Activated naive CD8-positive, alpha-beta T cell treated with anti-CD3 and anti-CD28 coated beads for 36 hours (primary cell): ENCODE results near the gene ST6GALNAC4. TPM values are rescaled to one million over a fixed set of nuclear protein-coding genes. Genes with fewer than 3 reads are reported as not detected.
A peak's percentile ranks its signal among the peaks of the same experiment; 100 is the strongest.

Experiments used
- DNase-seq: peaks from one replicate; pipeline ENCODE4 v3.0.0; 2021
- H3K27ac Mint-ChIP-seq: one replicate; pipeline ENCODE4 v1.8.0; 2022; ENCODE audit warnings: mild to moderate bottlenecking, moderate library complexity, mixed read lengths
- H3K27me3 Mint-ChIP-seq: one replicate; pipeline ENCODE4 v1.8.0; 2022; ENCODE audit warnings: mild to moderate bottlenecking, mixed read lengths
- H3K36me3 Mint-ChIP-seq: one replicate; pipeline ENCODE4 v1.8.0; 2021; ENCODE audit warnings: mild to moderate bottlenecking, mixed read lengths
- H3K4me1 Mint-ChIP-seq: one replicate; pipeline ENCODE4 v1.8.0; 2021; ENCODE audit warnings: mixed read lengths
- H3K4me3 Mint-ChIP-seq: one replicate; pipeline ENCODE4 v1.8.0; 2022; ENCODE audit warnings: mild to moderate bottlenecking, moderate library complexity, mixed read lengths
- H3K9me3 Mint-ChIP-seq: one replicate; pipeline ENCODE4 v1.8.0; 2022; ENCODE audit warnings: mixed read lengths
- total RNA-seq, 2 experiments: library from RNA; stranded (reverse); gene quantifications; one replicate each; pipeline ENCODE4 v1.2.3, GENCODE V29; 2021

ST6GALNAC4 gene
- total RNA-seq, result 10 to 100 TPM; 45.3 to 51.2 TPM

DNA sequence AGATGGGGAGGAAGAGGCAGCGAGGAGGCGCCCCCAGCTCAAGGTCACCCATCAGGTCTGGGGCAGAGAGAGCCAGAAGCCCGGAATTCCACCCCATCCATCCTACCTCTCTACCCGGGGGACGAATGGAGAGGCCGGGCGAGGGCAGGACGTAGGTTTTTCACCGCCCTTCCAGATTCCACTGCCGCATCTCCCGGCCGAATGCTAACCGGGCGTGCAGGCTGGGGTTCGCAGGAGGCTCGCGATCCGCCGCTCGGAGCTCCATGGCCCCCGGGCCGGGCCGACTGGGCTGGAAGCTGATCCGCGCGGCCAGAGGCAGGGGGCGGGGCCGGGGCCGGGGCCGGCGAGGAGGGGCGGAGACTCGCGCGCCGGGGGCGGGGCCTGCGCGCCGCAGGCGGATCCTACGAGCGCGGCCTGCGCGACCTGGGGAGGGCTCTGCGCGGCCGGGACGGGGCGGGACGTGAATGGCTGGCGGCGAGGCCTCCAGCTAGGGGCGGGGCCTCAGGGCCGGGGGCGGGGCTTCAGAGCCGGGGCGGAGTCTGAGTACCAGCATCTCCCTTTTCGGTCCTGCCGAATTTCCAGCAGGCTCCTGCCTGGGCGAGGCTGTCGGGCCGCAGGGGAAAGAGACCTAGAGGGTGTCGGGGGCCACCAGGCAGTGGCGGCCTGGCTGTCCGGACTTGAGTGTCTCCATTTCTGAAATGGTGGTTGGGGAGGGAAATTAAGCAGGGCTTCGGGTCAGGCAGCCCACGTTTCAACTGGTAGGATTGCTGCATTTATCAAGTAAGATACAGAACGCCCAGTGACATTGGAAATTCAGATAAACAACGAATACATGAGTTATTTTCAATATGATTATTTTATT lies at the start of gene ST6GALNAC4:
TSS of gene ST6GALNAC4 (minus strand) at position 322 of the 862 bp plus-strand sequence. CDS start 622 bp downstream, outside the sequence.
- no peaks in the 10 kb centered on the region for H3K27me3 Mint-ChIP-seq
- peaks cover 55% of the 10 kb centered on the region for H3K4me1 Mint-ChIP-seq
- no peaks in the 10 kb centered on the region for H3K9me3 Mint-ChIP-seq
- H3K36me3 Mint-ChIP-seq, result peaks cover 15% of the 10 kb centered on the region
- peak within 1 kb of the TSS; percentile 89 for H3K4me3 Mint-ChIP-seq
- peak; percentile 95 for DNase-seq
- peak within 1 kb of the TSS; percentile 96 for H3K27ac Mint-ChIP-seq

GRCh38 chr9:127965953-127966352 lies 49.1 kb upstream of the ST6GALNAC4 start:
- H3K4me3 Mint-ChIP-seq, result peak overlapping the region; percentile 74
- H3K27me3 Mint-ChIP-seq, result no peaks in the 10 kb centered on the region
- peaks cover 99% of the 10 kb centered on the region for H3K4me1 Mint-ChIP-seq
- peak overlapping the region; percentile 95 for H3K27ac Mint-ChIP-seq
- peaks cover 35% of the 10 kb centered on the region for H3K36me3 Mint-ChIP-seq
- peaks cover 2% of the 10 kb centered on the region for H3K9me3 Mint-ChIP-seq
- no peak for DNase-seq

- Mint-ChIP-seq H3K36me3 (peaks cover 47% of the 10 kb centered on the region), H3K4me1 (peaks cover 99% of the 10 kb centered on the region), H3K27me3 (no peaks in the 10 kb centered on the region), H3K4me3 (peak overlapping the region; percentile 60), H3K9me3 (peaks cover 7% of the 10 kb centered on the region), H3K27ac (peak overlapping the region; percentile 95)
- DNase-seq, result no peak
These were observed 46.7 kb upstream of the ST6GALNAC4 start for GRCh38 chr9:127963359-127964064.

GRCh38 chr9:127963041-127963358 lies 46.2 kb upstream of the ST6GALNAC4 start:
- H3K9me3 Mint-ChIP-seq, result peaks cover 7% of the 10 kb centered on the region
- no peaks in the 10 kb centered on the region for H3K27me3 Mint-ChIP-seq
- peaks cover 97% of the 10 kb centered on the region for H3K4me1 Mint-ChIP-seq
- H3K4me3 Mint-ChIP-seq, result peak overlapping the region; percentile 60
- peak overlapping the region; percentile 95 for H3K27ac Mint-ChIP-seq
- no peak for DNase-seq
- H3K36me3 Mint-ChIP-seq, result peaks cover 48% of the 10 kb centered on the region

- H3K27ac Mint-ChIP-seq, result peak overlapping the region; percentile 95
- peaks cover 50% of the 10 kb centered on the region for H3K36me3 Mint-ChIP-seq
- no peak for DNase-seq
- H3K9me3 Mint-ChIP-seq, result peaks cover 7% of the 10 kb centered on the region
- H3K4me1 Mint-ChIP-seq, result peaks cover 94% of the 10 kb centered on the region
- H3K27me3 Mint-ChIP-seq, result no peaks in the 10 kb centered on the region
- no peak overlapping the region for H3K4me3 Mint-ChIP-seq
These were observed 45.4 kb upstream of the ST6GALNAC4 start for GRCh38 chr9:127962278-127962677.

DNA sequence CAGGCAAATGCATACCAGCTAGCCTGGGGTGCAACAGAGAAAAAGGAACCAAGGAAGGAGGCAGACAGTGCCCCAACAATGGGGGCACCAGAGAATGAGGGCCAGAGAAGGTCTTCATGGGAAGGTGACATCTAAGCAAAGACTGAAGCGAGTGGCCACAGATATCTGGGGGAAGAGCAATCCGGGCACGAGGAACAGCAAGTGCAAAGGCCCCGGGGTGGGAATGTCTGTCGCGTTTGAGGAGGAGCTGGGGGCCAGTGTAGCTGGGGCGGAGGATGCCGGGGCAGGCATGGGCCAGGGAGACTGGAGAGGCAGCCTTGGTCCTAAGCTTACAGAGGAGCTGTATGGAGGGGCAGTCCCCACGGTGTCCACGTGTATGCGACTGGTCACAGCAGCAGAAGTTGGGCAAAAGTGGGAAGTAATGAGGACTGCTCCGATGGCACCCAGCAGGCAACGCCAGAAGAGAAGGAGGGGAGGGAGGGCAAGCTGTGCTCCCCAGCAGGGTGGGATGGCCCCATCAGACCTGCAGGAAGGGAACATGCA lies 44.8 kb upstream of the ST6GALNAC4 start:
- peak overlapping the region; percentile 95 for H3K27ac Mint-ChIP-seq
- H3K36me3 Mint-ChIP-seq, result peaks cover 50% of the 10 kb centered on the region
- peaks cover 7% of the 10 kb centered on the region for H3K9me3 Mint-ChIP-seq
- H3K27me3 Mint-ChIP-seq, result no peaks in the 10 kb centered on the region
- peaks cover 92% of the 10 kb centered on the region for H3K4me1 Mint-ChIP-seq
- no peak overlapping the region for H3K4me3 Mint-ChIP-seq
- no peak for DNase-seq

GRCh38 chr9:127961155-127961490 lies 44.3 kb upstream of the ST6GALNAC4 start:
- Mint-ChIP-seq H3K27me3 (no peaks in the 10 kb centered on the region), H3K9me3 (peaks cover 7% of the 10 kb centered on the region), H3K4me3 (no peak overlapping the region), H3K36me3 (peaks cover 50% of the 10 kb centered on the region), H3K27ac (peak overlapping the region; percentile 95), H3K4me1 (peaks cover 88% of the 10 kb centered on the region)
- DNase-seq, result no peak

- no peak overlapping the region for H3K4me3 Mint-ChIP-seq
- H3K36me3 Mint-ChIP-seq, result peaks cover 53% of the 10 kb centered on the region
- peaks cover 88% of the 10 kb centered on the region for H3K4me1 Mint-ChIP-seq
- H3K27me3 Mint-ChIP-seq, result no peaks in the 10 kb centered on the region
- H3K27ac Mint-ChIP-seq, result peak overlapping the region; percentile 95
- DNase-seq, result no peak
- peaks cover 7% of the 10 kb centered on the region for H3K9me3 Mint-ChIP-seq
These were observed 43.7 kb upstream of the ST6GALNAC4 start for GRCh38 chr9:127960410-127961154.

- Mint-ChIP-seq H3K27me3 (no peaks in the 10 kb centered on the region), H3K4me3 (peak overlapping the region; percentile 6), H3K27ac (peak overlapping the region; percentile 95), H3K9me3 (peaks cover 7% of the 10 kb centered on the region), H3K36me3 (peaks cover 48% of the 10 kb centered on the region), H3K4me1 (peaks cover 88% of the 10 kb centered on the region)
- no peak for DNase-seq
These were observed 43.1 kb upstream of the ST6GALNAC4 start for GRCh38 chr9:127959841-127960409.

GRCh38 chr9:127959398-127959797 lies 42.6 kb upstream of the ST6GALNAC4 start:
- Mint-ChIP-seq H3K4me1 (peaks cover 88% of the 10 kb centered on the region), H3K36me3 (peaks cover 48% of the 10 kb centered on the region), H3K27ac (peak overlapping the region; percentile 95), H3K4me3 (no peak overlapping the region), H3K27me3 (no peaks in the 10 kb centered on the region), H3K9me3 (peaks cover 7% of the 10 kb centered on the region)
- no peak for DNase-seq

DNA sequence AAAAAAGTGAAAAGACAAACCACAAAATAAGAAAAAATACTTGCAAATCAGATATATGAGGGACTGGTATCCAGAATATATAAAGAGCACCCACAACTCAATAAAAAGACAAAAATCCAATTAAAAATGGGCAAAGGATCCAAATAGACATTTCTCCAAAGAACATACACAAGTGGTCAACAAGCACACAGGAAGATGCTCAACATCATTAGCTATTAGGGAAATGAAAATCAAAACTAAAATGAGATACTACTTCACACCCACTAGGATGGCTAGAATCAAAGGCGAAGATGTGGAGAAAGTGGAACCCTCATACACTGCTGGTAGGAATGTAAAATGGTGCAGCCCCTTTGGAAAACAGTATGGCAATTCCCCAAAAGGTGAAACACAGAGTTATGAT lies 41.9 kb upstream of the ST6GALNAC4 start:
- no peak for DNase-seq
- Mint-ChIP-seq H3K9me3 (peaks cover 7% of the 10 kb centered on the region), H3K4me3 (peak overlapping the region; percentile 18), H3K36me3 (peaks cover 48% of the 10 kb centered on the region), H3K27me3 (no peaks in the 10 kb centered on the region), H3K4me1 (peaks cover 88% of the 10 kb centered on the region), H3K27ac (peak overlapping the region; percentile 95)

GRCh38 chr9:127955294-127956015 lies 38.6 kb upstream of the ST6GALNAC4 start:
- H3K27me3 Mint-ChIP-seq, result no peaks in the 10 kb centered on the region
- H3K4me3 Mint-ChIP-seq, result peak overlapping the region; percentile 24
- H3K36me3 Mint-ChIP-seq, result peaks cover 38% of the 10 kb centered on the region

GRCh38 chr9:127954831-127955293 lies 38.0 kb upstream of the ST6GALNAC4 start:
- peaks cover 84% of the 10 kb centered on the region for H3K4me1 Mint-ChIP-seq
- H3K9me3 Mint-ChIP-seq, result peaks cover 4% of the 10 kb centered on the region
- peak overlapping the region; percentile 85 for H3K27ac Mint-ChIP-seq
- H3K27me3 Mint-ChIP-seq, result no peaks in the 10 kb centered on the region
- H3K4me3 Mint-ChIP-seq, result peak overlapping the region; percentile 24
- peaks cover 38% of the 10 kb centered on the region for H3K36me3 Mint-ChIP-seq
- no peak for DNase-seq

More at GRCh38 chr9:127955294-127956015, 38.6 kb upstream of the ST6GALNAC4 start:
- Mint-ChIP-seq H3K27ac (peak overlapping the region; percentile 85), H3K9me3 (peaks cover 5% of the 10 kb centered on the region), H3K4me1 (peaks cover 84% of the 10 kb centered on the region)
- DNase-seq, result peak; percentile 88
